Ovary (tissue), 3 donors: ENCODE data around the gene NCR3LG1.
A peak's percentile ranks its signal among the peaks of the same experiment; 100 is the strongest.

ENCODE experiments used
- POLR2A ChIP-seq: fragments of 450-650 bp; IDR thresholded peaks from one replicate; pipeline ENCODE4 v1.6.1; 2017; ENCODE audit warnings: antibody characterized with exemption, mild to moderate bottlenecking, moderate library complexity
- TF ChIP-seq, protein P1 (sequence below), 3 donors: fragments of 450-650 bp in 2 of 3; fragments of 200-600 bp in 1 of 3; IDR thresholded peaks; one replicate each; pipeline versions ENCODE4 v1.5.1 to v1.8.0; 2016 to 2022; ENCODE audit warnings: antibody characterized with exemption in 3 of 3, mild to moderate bottlenecking in 1 of 3
- donor health status: DM: no; HTN: no; CAD: no.

DNA sequence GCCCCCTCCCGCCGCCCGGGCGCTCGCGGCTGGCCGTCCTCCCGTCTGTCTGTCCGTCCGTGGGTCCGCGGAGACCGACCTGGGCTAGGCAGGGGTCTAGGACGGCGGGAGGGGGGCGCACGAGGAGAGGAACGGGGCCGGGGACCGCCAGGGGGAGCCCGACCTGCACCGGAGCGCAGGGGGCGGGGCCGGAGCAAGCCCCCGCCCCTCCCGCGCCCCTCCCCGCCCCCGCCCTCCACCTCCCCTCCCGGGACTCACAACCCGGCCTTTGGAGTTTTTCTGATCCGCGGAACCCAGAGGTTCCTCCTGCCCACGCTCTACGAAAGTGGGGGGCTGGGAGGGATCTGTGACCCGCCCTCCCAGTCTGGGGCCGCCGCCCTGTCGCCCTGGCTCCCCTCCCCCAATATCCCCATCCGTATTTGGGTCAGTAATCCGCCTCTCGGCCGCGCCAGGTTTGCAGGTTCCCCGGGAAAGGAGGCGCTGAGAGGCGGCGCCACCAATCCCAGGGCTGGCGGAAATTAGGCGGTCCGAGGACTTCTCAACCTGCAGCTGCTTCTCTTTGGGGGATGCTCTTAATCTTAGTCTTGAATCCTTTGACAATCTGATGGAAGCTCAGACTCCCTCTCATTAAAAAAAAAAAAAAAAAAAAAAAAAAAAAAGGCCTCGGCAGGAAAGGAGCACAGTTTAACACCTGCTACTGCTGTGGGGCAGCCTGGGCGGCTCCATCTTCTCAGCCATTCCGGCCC is 37.8 kb downstream of the NCR3LG1 start:
- TF ChIP-seq, protein P1, sequence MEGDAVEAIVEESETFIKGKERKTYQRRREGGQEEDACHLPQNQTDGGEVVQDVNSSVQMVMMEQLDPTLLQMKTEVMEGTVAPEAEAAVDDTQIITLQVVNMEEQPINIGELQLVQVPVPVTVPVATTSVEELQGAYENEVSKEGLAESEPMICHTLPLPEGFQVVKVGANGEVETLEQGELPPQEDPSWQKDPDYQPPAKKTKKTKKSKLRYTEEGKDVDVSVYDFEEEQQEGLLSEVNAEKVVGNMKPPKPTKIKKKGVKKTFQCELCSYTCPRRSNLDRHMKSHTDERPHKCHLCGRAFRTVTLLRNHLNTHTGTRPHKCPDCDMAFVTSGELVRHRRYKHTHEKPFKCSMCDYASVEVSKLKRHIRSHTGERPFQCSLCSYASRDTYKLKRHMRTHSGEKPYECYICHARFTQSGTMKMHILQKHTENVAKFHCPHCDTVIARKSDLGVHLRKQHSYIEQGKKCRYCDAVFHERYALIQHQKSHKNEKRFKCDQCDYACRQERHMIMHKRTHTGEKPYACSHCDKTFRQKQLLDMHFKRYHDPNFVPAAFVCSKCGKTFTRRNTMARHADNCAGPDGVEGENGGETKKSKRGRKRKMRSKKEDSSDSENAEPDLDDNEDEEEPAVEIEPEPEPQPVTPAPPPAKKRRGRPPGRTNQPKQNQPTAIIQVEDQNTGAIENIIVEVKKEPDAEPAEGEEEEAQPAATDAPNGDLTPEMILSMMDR (IDR thresholded peaks at IDR 0.05): peak; percentile 45 to 90 (median 51)
- no peak for TF ChIP-seq POLR2A
